PC-3 (cell line): Measurements from ENCODE around the gene L3MBTL2. TPM values are rescaled to one million over a fixed set of nuclear protein-coding genes. Genes with fewer than 3 reads are reported as not detected.
A peak's percentile ranks its signal among the peaks of the same experiment; 100 is the strongest.

Experiments used
- ATAC-seq: fragments of 200-7000 bp; cut with Tn5 transposase; 2 replicates; pipeline ENCODE4 v1.9.1; 2020; ENCODE audit warnings: mild to moderate bottlenecking, moderate library complexity
- BruUV-seq: library from RNA; stranded (reverse); fragments of 400-500 nt; replicated peaks from 2 replicates; lab custom pipeline; 2021; lab: Mats Ljungman, UMichigan
- CTCF ChIA-PET: fragments of 300-600 bp; sonication (Branson Sonifier 250); formaldehyde crosslinking; loops from one replicate; lab custom pipeline; 2022; ENCODE audit warnings: antibody characterized with exemption; lab: Charles Lee
- POLR2A ChIA-PET: fragments of 300-600 bp; sonication (Branson Sonifier 250); formaldehyde crosslinking; loops from one replicate; lab custom pipeline; 2022; ENCODE audit warnings: antibody characterized with exemption; ENCODE audit not compliant: unreplicated experiment; lab: Charles Lee
- DNase-seq: peaks from one replicate; pipeline ENCODE4 v3.0.0-alpha.2; 2015
- H2AFZ ChIP-seq: fragments of 300-600 bp; sonication (generic); 2 replicates; pipeline ENCODE4 v1.6.0; 2016; ENCODE audit warnings: antibody characterized with exemption, low read length
- H3F3A ChIP-seq: fragments of 300-600 bp; sonication (generic); one replicate; pipeline ENCODE4 v1.6.0; 2017; ENCODE audit warnings: antibody characterized with exemption, low read length, control low read depth, mild to moderate bottlenecking; ENCODE audit not compliant: unreplicated experiment
- H3K27ac ChIP-seq: fragments of 300-600 bp; sonication (generic); 2 replicates; pipeline ENCODE4 v1.5.1; 2016; ENCODE audit warnings: mild to moderate bottlenecking, low read length
- H3K27me3 ChIP-seq: fragments of 300-600 bp; sonication (generic); 2 replicates; pipeline ENCODE4 v1.6.1; 2016; ENCODE audit warnings: low read length, mixed read lengths
- H3K36me3 ChIP-seq: fragments of 300-600 bp; sonication (generic); 2 replicates; pipeline ENCODE4 v1.6.1; 2016; ENCODE audit warnings: low read depth, mixed run types, low read length, mixed read lengths
- H3K4me1 ChIP-seq: fragments of 300-600 bp; sonication (generic); 2 replicates; pipeline ENCODE4 v1.5.1; 2016; ENCODE audit warnings: low read length; ENCODE audit not compliant: insufficient read depth
- H3K4me2 ChIP-seq: fragments of 300-600 bp; sonication (generic); 2 replicates; pipeline ENCODE4 v1.6.0; 2016; ENCODE audit warnings: low read length
- H3K4me3 ChIP-seq: fragments of 300-600 bp; sonication (generic); 2 replicates; pipeline ENCODE4 v1.5.1; 2016; ENCODE audit warnings: mild to moderate bottlenecking, low read length, mixed read lengths
- H3K79me2 ChIP-seq: fragments of 300-600 bp; sonication (generic); 2 replicates; pipeline ENCODE4 v1.6.1; 2017; ENCODE audit warnings: low read length, mixed read lengths
- H3K9ac ChIP-seq: fragments of 300-600 bp; sonication (generic); 2 replicates; pipeline ENCODE4 v1.6.0; 2016; ENCODE audit warnings: mild to moderate bottlenecking, low read length
- H3K9me2 ChIP-seq: fragments of 300-600 bp; sonication (generic); replicated peaks from 2 replicates; pipeline ENCODE4 v1.6.1; 2016; ENCODE audit warnings: mixed run types, low read length, mixed read lengths
- H3K9me3 ChIP-seq: fragments of 300-600 bp; sonication (generic); 2 replicates; pipeline ENCODE4 v1.6.1; 2016; ENCODE audit warnings: low read length, mixed read lengths
- H4K20me1 ChIP-seq: fragments of 300-600 bp; sonication (generic); 2 replicates; pipeline ENCODE4 v1.6.1; 2016; ENCODE audit warnings: low read length, mixed read lengths
- CTCF ChIP-seq: fragments of 300-600 bp; sonication (generic); conservative IDR thresholded peaks from 2 replicates; pipeline ENCODE4 v1.5.1; 2017; ENCODE audit warnings: antibody characterized with exemption, low read depth, mild to moderate bottlenecking, low read length
- EZH2 ChIP-seq: fragments of 300-600 bp; sonication (generic); IDR thresholded peaks from one replicate; pipeline ENCODE4 v1.6.1; 2017; ENCODE audit warnings: antibody characterized with exemption, mild to moderate bottlenecking, low read length; ENCODE audit not compliant: unreplicated experiment
- EZH2phosphoT487 ChIP-seq: fragments of 300-600 bp; sonication (generic); IDR thresholded peaks from 2 replicates; pipeline ENCODE4 v1.6.1; 2018; ENCODE audit warnings: mild to moderate bottlenecking, antibody characterized with exemption, low read length, borderline replicate concordance
- intact Hi-C: fragments of 100-400 bp; cut with micrococcal nuclease; formaldehyde crosslinking; loops from 2 replicates; pipeline ENCODE4 v1.9.0; 2023
- total RNA-seq: library from RNA; depleted of rRNA; stranded (reverse); fragments of >200 nt; gene quantifications from 2 replicates; pipeline ENCODE4 v1.2.3, GENCODE V29; 2014

L3MBTL2 gene
- total RNA-seq, 1 experiment from 2014 or later, result 22.7 TPM

- Histone ChIP-seq H3K9ac (no peak overlapping the region), H3K9me2 (no peaks in the 10 kb centered on the region), H4K20me1 (no peaks in the 10 kb centered on the region), H3K9me3 (no peaks in the 10 kb centered on the region), H3K4me1 (peaks cover 11% of the 10 kb centered on the region), H3K4me3 (no peak overlapping the region), H3K79me2 (no peaks in the 10 kb centered on the region), H3K36me3 (peaks cover 6% of the 10 kb centered on the region; the same call in 1 of the 2 replicates), H2AFZ (no peak overlapping the region), H3K27me3 (no peaks in the 10 kb centered on the region), H3K27ac (no peak overlapping the region), H3K4me2 (no peak overlapping the region), H3F3A (no peaks in the 10 kb centered on the region)
- ATAC-seq (peak; percentile 75), DNase-seq (peak; percentile 49)
- POLR2A ChIA-PET, result interaction anchor here (0.6 kb wide), 1 partner anchor 56 kb away, joined by 3 read pairs; no protein-coding TSS in a partner anchor
- CTCF ChIA-PET, result no interaction called here
- TF ChIP-seq CTCF (no peak), EZH2phosphoT487 (no peak), EZH2 (no peak)
- BruUV-seq, result no TSS peak
- intact Hi-C loops, result no loop called here
Measured at GRCh38 chr22:41181349-41182241, 23.5 kb upstream of the L3MBTL2 start.

GRCh38 chr22:41184679-41185078 is 20.4 kb upstream of the L3MBTL2 start:
- Histone ChIP-seq H3K4me3 (no peak overlapping the region), H4K20me1 (no peaks in the 10 kb centered on the region), H3K79me2 (no peaks in the 10 kb centered on the region), H3K4me1 (peaks cover 11% of the 10 kb centered on the region), H2AFZ (no peak overlapping the region), H3K27ac (no peak overlapping the region), H3K9me2 (no peaks in the 10 kb centered on the region), H3K9ac (no peak overlapping the region), H3K36me3 (no peaks in the 10 kb centered on the region), H3F3A (no peaks in the 10 kb centered on the region), H3K4me2 (no peak overlapping the region), H3K27me3 (no peaks in the 10 kb centered on the region), H3K9me3 (no peaks in the 10 kb centered on the region)
- DNase-seq (no peak), ATAC-seq (no peak)
- intact Hi-C loops, result no loop called here
- TF ChIP-seq CTCF, result no peak
- TF ChIP-seq EZH2phosphoT487, result no peak
- no peak for TF ChIP-seq EZH2
- CTCF ChIA-PET, result no interaction called here
- POLR2A ChIA-PET, result interaction anchor here (0.6 kb wide), 1 partner anchor 174 kb away, joined by 3 read pairs; no protein-coding TSS in a partner anchor
- no TSS peak for BruUV-seq

GRCh38 chr22:41191467-41191866 is 13.6 kb upstream of the L3MBTL2 start:
- Histone ChIP-seq H3K4me1 (no peaks in the 10 kb centered on the region), H3K36me3 (no peaks in the 10 kb centered on the region), H3K27ac (no peak overlapping the region), H3K9ac (no peak overlapping the region), H3K79me2 (no peaks in the 10 kb centered on the region), H3K4me3 (no peak overlapping the region), H2AFZ (no peak overlapping the region), H3F3A (no peaks in the 10 kb centered on the region), H3K4me2 (no peak overlapping the region), H3K9me3 (no peaks in the 10 kb centered on the region), H4K20me1 (no peaks in the 10 kb centered on the region), H3K27me3 (no peaks in the 10 kb centered on the region), H3K9me2 (no peaks in the 10 kb centered on the region)
- intact Hi-C loops, result no loop called here
- ChIA-PET CTCF (interaction anchor here (0.7 kb wide), 1 partner anchor 475 kb away, joined by 5 read pairs; no protein-coding TSS in a partner anchor), POLR2A (no interaction called here)
- DNase-seq (no peak), ATAC-seq (no peak)
- TF ChIP-seq EZH2 (no peak), CTCF (no peak), EZH2phosphoT487 (no peak)
- no TSS peak for BruUV-seq
